Activated gamma-delta T cell (primary cell): ENCODE measurements around the gene OR1J2.

ENCODE experiments used
- DNase-seq: peaks from one replicate; lab custom pipeline; 2025; lab: John Stamatoyannopoulos, UW

The OR1J2 gene

DNA sequence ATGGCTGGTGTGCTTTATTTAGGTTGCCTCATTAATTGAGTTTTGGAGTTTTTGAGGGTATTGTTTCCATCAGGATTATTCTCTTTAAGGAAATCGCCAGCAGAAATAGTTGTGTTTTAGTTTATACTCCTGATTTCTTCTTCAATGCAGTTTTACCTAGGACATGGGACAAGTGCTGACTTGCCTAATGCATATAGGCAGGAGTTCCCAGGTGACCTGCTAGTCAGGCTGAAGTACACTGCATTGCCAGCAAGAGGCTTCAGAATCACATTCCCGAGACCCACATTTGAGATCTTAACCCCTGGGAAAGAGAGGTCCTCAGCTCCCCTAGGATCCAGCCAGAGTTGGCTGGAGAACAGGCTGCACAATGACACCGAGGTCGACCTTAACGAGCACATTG, 40.8 kb downstream of the OR1J2 start:
- DNase-seq = no peak

DNA sequence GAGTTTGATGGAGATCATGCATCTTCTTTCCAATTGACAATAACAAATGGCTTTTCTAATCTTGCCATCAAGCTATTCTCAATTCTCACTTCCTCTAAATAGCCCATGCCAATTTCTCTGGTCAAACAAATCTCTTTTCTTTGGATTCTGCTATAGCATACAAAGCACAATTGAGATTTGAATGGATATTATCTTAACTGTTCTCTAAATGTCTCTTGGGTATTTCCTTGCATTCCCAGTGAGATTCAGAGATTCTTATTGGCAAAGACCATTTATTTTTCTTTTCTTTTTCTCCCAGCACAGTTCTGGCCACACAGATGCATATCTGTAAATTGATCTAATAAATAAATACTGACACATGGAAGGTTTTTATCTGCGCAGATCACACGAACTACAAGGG, 42.2 kb downstream of the OR1J2 start, which contains the start of gene OR1N2:
Gene OR1N2, plus strand, starts transcription at position 301 of the 400 bp plus-strand sequence. CDS start 100 bp downstream, outside the sequence.
- DNase-seq = no peak
